HG03460 (cell line): ENCODE results near the gene ANKZF1.
"Not testable (repeated sequence)": the region's sequence is repeated elsewhere in the genome, so short reads cannot be mapped to it uniquely, and the experiment has no call there.

Experiments
- ATAC-seq: cut with Tn5 transposase; IDR thresholded peaks from one replicate; pipeline ENCODE4 v1.9.1; 2021; ENCODE audit not compliant: unreplicated experiment

ANKZF1 gene, protein sequence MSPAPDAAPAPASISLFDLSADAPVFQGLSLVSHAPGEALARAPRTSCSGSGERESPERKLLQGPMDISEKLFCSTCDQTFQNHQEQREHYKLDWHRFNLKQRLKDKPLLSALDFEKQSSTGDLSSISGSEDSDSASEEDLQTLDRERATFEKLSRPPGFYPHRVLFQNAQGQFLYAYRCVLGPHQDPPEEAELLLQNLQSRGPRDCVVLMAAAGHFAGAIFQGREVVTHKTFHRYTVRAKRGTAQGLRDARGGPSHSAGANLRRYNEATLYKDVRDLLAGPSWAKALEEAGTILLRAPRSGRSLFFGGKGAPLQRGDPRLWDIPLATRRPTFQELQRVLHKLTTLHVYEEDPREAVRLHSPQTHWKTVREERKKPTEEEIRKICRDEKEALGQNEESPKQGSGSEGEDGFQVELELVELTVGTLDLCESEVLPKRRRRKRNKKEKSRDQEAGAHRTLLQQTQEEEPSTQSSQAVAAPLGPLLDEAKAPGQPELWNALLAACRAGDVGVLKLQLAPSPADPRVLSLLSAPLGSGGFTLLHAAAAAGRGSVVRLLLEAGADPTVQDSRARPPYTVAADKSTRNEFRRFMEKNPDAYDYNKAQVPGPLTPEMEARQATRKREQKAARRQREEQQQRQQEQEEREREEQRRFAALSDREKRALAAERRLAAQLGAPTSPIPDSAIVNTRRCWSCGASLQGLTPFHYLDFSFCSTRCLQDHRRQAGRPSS

DNA sequence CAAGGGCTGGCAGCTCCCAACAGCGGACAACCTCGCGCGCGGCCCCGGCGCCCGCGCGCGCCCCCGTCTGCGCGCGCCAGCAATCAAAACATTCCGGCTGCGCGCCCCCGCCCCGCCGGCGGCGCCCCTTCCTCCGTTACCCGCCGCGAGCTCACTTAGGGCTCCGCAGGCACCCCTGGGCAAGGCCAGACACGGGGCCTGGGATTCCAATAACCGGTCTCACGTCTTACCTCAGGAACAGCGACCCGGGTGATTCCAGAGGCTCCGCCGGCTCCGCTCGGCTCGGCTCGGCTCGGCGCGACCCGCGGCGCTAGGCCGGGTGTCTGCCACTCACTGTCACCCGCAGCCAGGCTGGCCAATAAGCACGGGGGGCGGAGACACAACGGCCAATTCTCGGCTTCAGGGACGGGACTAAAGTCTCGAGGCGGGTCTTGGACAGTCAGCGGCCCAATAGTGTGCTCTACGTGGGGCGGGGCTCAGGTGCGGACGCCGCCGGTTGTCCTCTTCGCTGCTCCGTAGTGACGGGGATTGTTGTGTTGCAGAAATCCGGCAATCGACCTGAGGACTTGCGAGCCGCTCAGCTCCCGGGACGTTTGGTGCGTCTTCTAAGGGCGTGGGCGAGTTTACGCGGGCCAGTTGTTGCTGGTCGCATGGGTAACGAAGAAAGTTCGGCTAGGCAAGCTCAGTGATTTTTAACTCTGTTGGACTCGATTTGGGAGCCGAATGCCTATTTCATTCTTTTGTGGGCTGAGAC lies at the start of gene ANKZF1, which contains the start of gene ATG9A:
TSS of gene ANKZF1 (plus strand) at position 502 of the 754 bp plus-strand sequence. CDS start 452 bp downstream, outside the sequence.
TSS of gene ATG9A (minus strand) at position 332 of the 754 bp plus-strand sequence. CDS start 1,612 bp downstream, outside the sequence.
- peak; percentile 96 for ATAC-seq

DNA sequence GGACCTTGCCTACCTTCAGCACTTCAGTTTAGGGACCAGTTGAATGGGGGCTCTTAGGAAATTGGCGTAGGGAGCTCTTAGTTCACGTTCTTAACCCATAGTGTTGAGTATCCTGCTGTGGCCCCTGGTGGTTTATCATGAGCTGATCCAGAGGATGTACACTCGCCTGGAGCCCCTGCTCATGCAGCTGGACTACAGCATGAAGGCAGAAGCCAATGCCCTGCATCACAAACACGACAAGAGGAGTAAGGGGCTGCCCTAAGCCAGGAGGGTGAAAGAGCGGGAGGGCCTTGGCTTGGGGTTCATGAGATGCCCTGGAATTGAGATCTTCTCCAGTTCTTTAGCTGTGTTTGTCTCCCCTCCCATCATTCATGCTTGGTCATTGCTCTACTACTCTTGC lies 48.6 kb upstream of the ANKZF1 start:
- ATAC-seq, result no peak

GRCh38 chr2:219181531-219181930 lies 48.1 kb upstream of the ANKZF1 start:
- no peak for ATAC-seq

GRCh38 chr2:219182331-219183150 lies 47.1 kb upstream of the ANKZF1 start:
- no peak for ATAC-seq

- no peak for ATAC-seq
These were observed 46.3 kb upstream of the ANKZF1 start for GRCh38 chr2:219183151-219183772.

- ATAC-seq, result no peak
These were observed 45.5 kb upstream of the ANKZF1 start for GRCh38 chr2:219184121-219184520.

DNA sequence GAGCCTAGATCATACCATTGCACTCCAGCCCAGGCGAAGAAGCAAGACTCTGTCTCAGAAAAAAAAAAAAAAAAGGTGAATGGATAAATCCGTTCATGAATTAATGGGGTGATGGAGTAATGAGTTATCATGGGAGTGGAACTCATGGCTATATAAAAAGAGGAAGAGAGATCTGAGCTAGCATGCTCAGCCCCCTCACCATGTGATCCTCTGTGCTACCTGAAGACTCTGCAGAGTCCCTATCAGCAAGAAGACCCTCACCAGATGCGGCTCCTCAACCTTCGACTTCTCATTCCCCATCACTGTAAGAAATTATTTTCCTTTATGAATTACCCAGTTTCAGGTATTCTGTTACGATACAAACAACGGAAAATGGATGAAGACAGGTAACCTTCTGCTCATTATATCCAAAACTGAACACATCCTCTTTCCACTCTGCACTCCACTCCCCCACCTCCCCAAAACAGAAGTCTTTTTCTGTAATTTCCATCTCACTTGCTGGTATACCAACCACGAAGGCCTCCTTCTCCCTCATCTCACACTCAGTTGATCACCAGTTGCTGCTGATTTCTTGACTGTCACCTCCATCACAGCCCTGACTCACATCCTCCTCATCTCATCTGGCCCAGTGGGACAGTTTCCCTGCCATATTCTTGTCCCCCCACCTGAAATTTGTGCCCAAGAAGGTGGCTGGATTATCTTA lies 42.7 kb upstream of the ANKZF1 start:
- no peak for ATAC-seq

DNA sequence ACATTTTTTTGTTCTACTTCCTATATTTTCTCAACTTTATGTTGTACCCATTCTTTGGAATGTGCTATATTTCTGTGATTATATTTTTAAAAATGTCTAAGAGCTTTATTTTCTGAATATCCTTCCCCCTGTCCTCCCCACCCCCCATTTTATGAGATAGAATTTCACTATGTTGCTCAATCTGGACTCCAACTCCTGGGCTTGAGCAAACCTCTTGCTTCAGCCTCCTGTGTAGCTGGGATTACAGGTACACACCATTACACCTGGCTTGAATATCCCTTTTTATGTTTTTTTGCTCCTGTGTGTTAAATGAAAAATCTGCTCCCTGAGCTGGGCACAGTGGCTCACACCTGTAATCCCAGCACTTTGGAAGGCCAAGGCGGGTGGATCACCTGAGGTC lies 32.2 kb upstream of the ANKZF1 start:
- no peak for ATAC-seq

GRCh38 chr2:219198974-219199373 lies 30.6 kb upstream of the ANKZF1 start:
- no peak for ATAC-seq

- ATAC-seq, result no peak
These were observed 30.0 kb upstream of the ANKZF1 start for GRCh38 chr2:219199470-219200211.

DNA sequence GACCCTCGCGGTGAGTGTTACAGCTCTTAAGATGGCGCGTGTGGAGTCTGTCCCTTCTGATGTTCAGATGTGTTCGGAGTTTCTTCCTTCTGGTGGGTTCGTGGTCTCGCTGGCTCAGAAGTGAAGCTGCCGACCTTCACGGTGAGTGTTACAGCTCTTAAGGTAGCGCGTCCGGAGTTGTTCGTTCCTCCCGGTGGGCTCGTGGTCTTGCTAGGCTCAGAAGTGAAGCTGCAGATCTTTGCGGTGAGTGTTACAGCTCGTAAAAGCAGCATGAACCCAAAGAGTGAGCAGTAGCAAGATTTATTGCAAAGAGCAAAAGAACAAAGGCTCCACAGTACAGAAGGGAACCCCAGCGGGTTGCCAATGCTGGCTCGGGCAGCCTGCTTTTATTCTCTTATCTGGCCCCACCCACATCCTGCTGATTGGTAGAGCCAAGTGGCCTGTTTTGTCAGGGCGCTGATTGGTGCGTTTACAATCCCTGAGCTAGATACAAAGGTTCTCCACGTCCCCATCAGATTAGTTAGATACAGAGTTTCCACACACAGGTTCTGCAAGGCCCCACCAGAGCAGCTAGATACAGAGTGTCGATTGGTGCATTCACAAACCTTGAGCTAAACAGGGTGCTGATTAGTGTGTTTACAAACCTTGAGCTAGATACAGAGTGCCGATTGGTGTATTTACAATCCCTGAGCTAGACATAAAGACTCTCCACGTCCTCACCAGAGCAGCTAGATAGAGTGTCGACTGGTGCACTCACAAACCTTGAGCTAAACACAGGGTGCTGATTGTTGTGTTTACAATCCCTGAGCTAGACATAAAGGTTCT lies 28.9 kb upstream of the ANKZF1 start:
- ATAC-seq, result not testable (repeated sequence)

DNA sequence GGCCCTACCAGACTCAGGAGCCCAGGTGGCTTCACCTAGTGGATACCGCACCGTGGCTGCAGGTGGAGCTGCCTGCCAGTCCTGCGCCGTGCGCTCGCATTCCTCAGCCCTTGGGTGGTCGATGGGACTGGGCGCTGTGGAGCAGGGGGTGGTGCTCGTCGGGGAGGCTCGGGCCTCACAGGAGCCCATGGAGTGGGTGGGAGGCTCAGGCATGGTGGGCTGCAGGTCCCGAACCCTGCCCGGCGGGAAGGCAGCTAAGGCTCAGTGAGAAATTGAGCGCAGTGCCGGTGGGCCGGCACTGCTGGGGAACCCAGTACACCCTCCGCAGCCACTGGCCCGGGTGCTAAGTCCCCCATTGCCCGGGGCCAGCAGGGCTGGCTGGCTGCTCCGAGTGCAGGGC lies 28.3 kb upstream of the ANKZF1 start:
- ATAC-seq, result not testable (repeated sequence)

DNA sequence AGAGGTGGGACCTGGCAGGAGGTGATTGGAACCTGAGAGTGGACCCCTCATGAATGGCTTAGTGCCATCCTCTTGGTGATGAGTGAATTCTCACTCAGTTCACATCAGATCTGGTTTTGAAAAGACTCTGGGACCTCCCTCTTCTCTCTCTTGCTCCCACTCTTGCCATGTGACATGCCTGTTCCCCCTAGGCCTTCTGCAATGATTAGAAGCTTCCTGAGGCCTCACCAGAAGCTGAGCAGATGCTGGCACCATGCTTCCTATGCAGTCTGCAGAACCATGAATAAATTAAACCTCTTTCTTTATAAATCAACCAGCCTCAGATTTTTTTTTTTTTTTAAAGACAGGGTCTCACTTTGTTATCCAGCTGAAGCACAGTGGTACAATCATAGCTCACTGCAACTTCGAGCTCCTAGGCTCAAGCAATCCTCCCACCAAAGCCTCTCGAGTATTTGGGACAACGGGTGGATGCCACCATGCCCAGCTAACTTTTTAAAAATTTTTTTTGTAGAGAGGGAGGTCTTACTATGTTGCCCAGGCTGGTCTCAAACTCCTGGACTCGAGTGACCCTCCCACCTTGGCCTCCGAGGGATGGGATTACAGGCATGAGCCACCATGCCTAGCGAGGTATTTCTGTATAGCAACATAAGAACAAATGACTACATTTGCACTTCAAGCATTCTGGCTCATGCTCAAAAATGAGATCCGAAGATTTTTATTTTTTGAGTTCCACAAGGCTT lies 25.0 kb upstream of the ANKZF1 start:
- ATAC-seq, result no peak

- ATAC-seq, result no peak
These were observed 24.5 kb upstream of the ANKZF1 start for GRCh38 chr2:219205165-219205538.

- ATAC-seq, result no peak
These were observed 23.7 kb upstream of the ANKZF1 start for GRCh38 chr2:219205981-219206327.

DNA sequence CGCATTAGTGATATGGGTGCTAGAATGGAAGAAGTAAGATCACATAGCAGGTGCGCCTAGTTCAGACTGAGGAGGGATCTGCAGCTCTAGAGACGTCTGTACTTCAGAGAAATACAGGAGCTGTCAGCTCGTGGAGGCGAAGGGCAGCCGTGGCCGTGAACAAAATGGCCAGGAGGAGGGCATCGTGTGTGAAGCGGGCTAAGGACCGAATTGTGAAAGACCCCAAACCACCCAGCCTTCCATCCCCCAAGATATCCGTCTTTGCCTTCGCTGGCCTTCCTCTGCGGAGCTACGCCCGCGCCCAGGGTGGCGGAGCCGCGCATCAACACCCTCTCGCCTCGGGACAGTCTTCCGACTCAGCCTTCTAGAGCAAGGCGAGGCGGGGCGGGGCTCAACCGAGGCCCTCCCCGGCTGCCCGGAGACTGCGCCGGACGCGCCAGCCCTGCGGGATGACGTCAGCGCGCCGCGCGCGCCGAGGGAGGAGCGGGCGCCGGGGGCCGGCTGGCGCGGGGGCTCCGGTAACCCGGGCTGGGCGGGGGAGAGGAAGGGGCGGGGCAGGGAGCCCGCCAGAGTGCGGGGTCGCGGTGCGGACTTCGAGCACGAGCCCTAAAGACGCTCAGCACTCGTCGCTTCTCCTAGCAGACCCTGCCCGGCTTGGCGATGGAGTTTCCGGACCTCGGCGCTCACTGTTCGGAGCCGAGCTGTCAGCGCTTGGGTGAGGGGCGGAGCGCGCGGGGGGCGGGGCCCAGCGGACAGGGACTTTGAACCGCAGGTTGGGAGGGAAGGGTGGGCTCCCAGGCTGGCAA lies 23.1 kb upstream of the ANKZF1 start, which contains the start of gene ZFAND2B:
TSS of gene ZFAND2B (plus strand) at position 455 of the 806 bp plus-strand sequence. CDS start at position 661, 206 bp downstream.
- peak; percentile 97 for ATAC-seq
